ENCODE data around the gene ARMH1. TPM values are rescaled to one million over a fixed set of nuclear protein-coding genes. Genes with fewer than 3 reads are reported as not detected.
"Not testable (repeated sequence)": the region's sequence is repeated elsewhere in the genome, so short reads cannot be mapped to it uniquely, and the experiment has no call there.

The ARMH1 gene
- total RNA-seq, 2 experiments from 2014 or later, result 134 to 141 TPM

DNA sequence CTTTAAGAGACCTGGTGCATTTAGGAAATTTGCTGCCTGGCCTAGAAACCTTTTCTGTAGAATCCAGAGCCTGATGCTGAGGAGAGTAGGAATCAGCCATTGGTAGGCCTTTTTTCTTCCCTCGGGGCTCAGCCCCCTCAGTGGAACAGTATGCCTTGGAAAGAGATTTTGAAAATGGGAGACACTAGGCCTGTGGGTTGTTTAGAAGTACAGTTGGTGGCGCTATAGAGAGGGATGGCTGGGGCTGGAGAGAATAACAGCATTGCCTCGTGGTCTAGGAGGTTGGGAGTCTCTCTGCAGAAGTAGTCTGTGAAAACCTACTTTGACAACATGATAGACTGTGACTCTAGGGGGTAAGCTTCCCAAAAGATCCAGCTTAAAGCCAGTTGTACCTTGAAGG, 73.4 kb downstream of the ARMH1 start:
- Mint-ChIP-seq H3K4me3 (no peak overlapping the region), H3K9me3 (no peaks in the 10 kb centered on the region), H3K36me3 (peaks cover 44% of the 10 kb centered on the region), H3K27me3 (no peaks in the 10 kb centered on the region), H3K27ac (no peak overlapping the region), H3K4me1 (ENCODE audit: low read depth) (peaks cover 6% of the 10 kb centered on the region)
- POLR2A ChIA-PET, result interaction anchor here (1.1 kb wide), 2 partner anchors 18 to 19 kb away, joined by 3 to 5 read pairs; no protein-coding TSS in a partner anchor
- CTCF ChIA-PET, result interaction anchor here (1.1 to 2.8 kb wide), 3 partner anchors 12 to 16 kb away, joined by 3 to 9 read pairs (median 5); partner anchors contain the start of gene RNU5D-1
- intact Hi-C loops (cut with micrococcal nuclease), result no loop called here
- no peak for DNase-seq

DNA sequence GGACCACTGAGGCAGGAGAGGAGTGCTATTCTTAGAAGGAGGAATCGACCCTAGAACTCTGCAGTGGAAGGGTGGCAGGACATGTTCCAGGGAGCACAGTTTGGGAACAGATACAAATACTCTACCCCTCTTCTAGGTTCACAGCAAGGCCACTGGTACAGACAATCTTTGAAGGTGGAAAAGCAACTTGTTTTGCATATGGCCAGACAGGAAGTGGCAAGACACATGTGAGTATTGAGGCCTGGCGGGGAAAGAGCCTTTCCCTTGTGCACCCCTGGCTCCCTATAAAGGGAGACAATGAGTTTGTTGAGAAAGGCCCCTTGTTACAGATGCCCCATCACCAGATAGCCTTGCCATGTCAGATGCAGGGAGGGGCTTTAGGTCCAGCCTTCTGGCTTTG, 82.9 kb downstream of the ARMH1 start:
- intact Hi-C loops (cut with micrococcal nuclease), result no loop called here
- Mint-ChIP-seq H3K27me3 (no peaks in the 10 kb centered on the region), H3K9me3 (no peaks in the 10 kb centered on the region), H3K36me3 (peaks cover 68% of the 10 kb centered on the region), H3K4me1 (ENCODE audit: low read depth) (peaks cover 3% of the 10 kb centered on the region), H3K4me3 (no peak overlapping the region), H3K27ac (no peak overlapping the region)
- no peak for DNase-seq
- ChIA-PET POLR2A (no interaction called here), CTCF (no interaction called here)

DNA sequence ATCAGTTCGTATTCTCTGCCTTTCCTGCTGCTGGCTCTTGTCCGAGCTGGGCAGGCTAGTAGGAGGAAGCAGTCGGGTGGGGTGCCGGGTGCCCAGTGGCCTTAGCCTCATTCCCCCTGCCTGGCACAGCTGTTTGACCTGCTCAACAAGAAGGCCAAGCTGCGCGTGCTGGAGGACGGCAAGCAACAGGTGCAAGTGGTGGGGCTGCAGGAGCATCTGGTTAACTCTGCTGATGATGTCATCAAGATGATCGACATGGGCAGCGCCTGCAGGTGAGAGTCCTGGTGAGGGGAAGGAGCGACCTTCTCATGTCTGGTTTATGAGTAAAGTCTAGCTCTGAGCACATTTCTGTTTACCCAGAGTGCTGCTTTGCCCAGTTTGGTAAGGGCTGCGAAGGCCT, 84.6 kb downstream of the ARMH1 start:
- Mint-ChIP-seq H3K27me3 (no peaks in the 10 kb centered on the region), H3K27ac (no peak overlapping the region), H3K4me1 (ENCODE audit: low read depth) (peaks cover 3% of the 10 kb centered on the region), H3K9me3 (no peaks in the 10 kb centered on the region), H3K4me3 (no peak overlapping the region), H3K36me3 (peaks cover 66% of the 10 kb centered on the region)
- no peak for DNase-seq
- POLR2A ChIA-PET, result interaction anchor here (0.9 to 1.8 kb wide), 4 partner anchors 12 to 37 kb away, joined by 3 to 6 read pairs (median 4); partner anchors contain the start of gene RPS8
- CTCF ChIA-PET, result interaction anchor here (1.7 kb wide), 1 partner anchor 11 kb away, joined by 5 read pairs; no protein-coding TSS in a partner anchor
- intact Hi-C loops (cut with micrococcal nuclease), result no loop called here

DNA sequence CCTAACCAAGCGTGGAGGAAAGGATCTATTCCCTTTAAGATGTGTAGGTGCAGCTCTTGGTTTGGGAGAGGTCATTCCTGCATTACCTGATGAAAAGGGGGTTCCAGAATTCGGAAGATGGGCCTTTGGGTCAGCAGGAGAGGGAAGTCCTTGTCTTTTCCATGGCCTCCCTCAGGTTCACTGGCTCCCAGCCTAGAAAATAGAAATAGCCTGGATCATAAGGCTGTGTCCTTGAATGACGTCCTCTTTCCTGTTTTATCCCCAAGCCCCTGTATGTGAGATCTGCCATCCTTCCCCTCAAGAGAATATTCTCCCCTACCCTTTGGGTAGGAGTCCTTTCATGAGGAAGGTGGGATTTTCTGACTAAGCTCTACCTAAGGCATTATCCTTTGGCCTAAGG, 86.4 kb downstream of the ARMH1 start:
- H3K4me1 Mint-ChIP-seq (ENCODE audit: low read depth), result peaks cover 3% of the 10 kb centered on the region

DNA sequence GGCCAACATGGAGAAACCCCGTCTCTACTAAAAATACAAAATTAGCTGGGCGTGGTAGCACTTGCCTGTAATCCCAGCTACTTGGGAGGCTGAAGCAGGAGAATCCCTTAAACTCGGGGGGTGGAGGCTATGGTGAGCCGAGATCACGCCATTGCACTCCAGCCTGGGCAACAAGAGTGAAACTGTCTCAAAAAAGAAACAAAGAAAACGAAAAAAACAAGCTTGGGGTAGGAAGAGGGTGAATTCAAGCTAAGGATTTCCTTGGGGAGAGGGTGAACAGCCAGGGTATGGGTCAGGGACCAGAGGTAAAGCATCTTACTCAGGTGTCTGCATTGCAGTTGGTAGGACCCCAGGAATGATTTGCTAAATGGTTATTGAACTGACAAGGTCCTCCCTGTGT, 91.9 kb downstream of the ARMH1 start:
- DNase-seq; H3K27ac Mint-ChIP-seq; H3K4me3 Mint-ChIP-seq; H3K27me3 Mint-ChIP-seq; H3K4me1 Mint-ChIP-seq (ENCODE audit: low read depth); H3K9me3 Mint-ChIP-seq; intact Hi-C loops (cut with micrococcal nuclease): not testable (repeated sequence)
- H3K36me3 Mint-ChIP-seq, result peaks cover 34% of the 10 kb centered on the region
- POLR2A ChIA-PET, result interaction anchor here (0.9 to 4.1 kb wide), 5 partner anchors 9 to 45 kb away, joined by 3 to 15 read pairs (median 4); partner anchors contain the start of gene RPS8
- CTCF ChIA-PET, result interaction anchor here (1.3 kb wide), 1 partner anchor 36 kb away, joined by 4 read pairs; the partner anchor contains the start of gene RNU5D-1

More for the DNA sequence above, 86.4 kb downstream of the ARMH1 start:
- Mint-ChIP-seq H3K27me3 (no peaks in the 10 kb centered on the region), H3K4me3 (no peak overlapping the region), H3K36me3 (peaks cover 55% of the 10 kb centered on the region), H3K27ac (no peak overlapping the region), H3K9me3 (no peaks in the 10 kb centered on the region)
- ChIA-PET CTCF (interaction anchor here (1.7 kb wide), 1 partner anchor 13 kb away, joined by 5 read pairs; no protein-coding TSS in a partner anchor), POLR2A (interaction anchor here (1.5 to 1.6 kb wide), 2 partner anchors 15 to 30 kb away, joined by 3 to 6 read pairs; partner anchors contain the start of genes RNU5D-1 and RPS8)
- intact Hi-C loops (cut with micrococcal nuclease), result no loop called here
- no peak for DNase-seq

Other genes starting within 250 kb of the ARMH1 start
- gene TMEM53, start 233 bp upstream of the ARMH1 start, total RNA-seq, result 1 to 10 TPM; 5.1 to 6.5 TPM
- not detected for gene RNU5D-1, start 56.5 kb downstream of the ARMH1 start, total RNA-seq
- gene KIF2C, start 65.1 kb downstream of the ARMH1 start, total RNA-seq, result 100 to 1,000 TPM; 107 to 113 TPM
- gene RPS8, start 100.8 kb downstream of the ARMH1 start, total RNA-seq, result 1,000 to 10,000 TPM; 2,983 to 3,047 TPM
- gene BEST4, start 113.5 kb downstream of the ARMH1 start, total RNA-seq, result 1 to 10 TPM; 1.1 to 1.3 TPM
- gene PLK3, start 125.7 kb downstream of the ARMH1 start, total RNA-seq, result 10 to 100 TPM; 80.2 to 87.9 TPM
- gene DYNLT4, start 132.6 kb downstream of the ARMH1 start, total RNA-seq, result under 1 TPM; 0.40 to 0.41 TPM
- 10 to 100 TPM; 35.2 to 38.6 TPM for gene BTBD19, start 133.8 kb downstream of the ARMH1 start, total RNA-seq
- gene PTCH2, start 168.5 kb downstream of the ARMH1 start, total RNA-seq, result under 1 TPM; 0.61 to 0.62 TPM